ENCODE data around the gene WDR17. TPM values are rescaled to one million over a fixed set of nuclear protein-coding genes. Genes with fewer than 3 reads are reported as not detected.
A peak's percentile ranks its signal among the peaks of the same experiment; 100 is the strongest.

The WDR17 gene
- total RNA-seq, 2 donors from 2014 or later, result 3.5 to 7.3 TPM

GRCh38 chr4:176053785-176054184, 11.9 kb upstream of the WDR17 start:
- H3K9ac ChIP-seq (ENCODE audit: extremely low read depth, low read length, poor library complexity, severe bottlenecking), result no peak overlapping the region
- no peaks in the 10 kb centered on the region for H3K4me1 ChIP-seq (ENCODE audit: control insufficient read depth, insufficient read depth, low read length)
- no peak overlapping the region for H3K4me3 ChIP-seq (ENCODE audit: low read length)
- Mint-ChIP-seq H3K4me3 (no peak overlapping the region), H3K36me3 (ENCODE audit: low read depth) (no peaks in the 10 kb centered on the region), H3K27me3 (ENCODE audit: insufficient read depth) (no peaks in the 10 kb centered on the region), H3K27ac (no peak overlapping the region), H3K9me3 (no peaks in the 10 kb centered on the region), H3K4me1 (no peaks in the 10 kb centered on the region)
- 80 to 94% methylated on average over 1 to 2 of the region's 2 CpGs for WGBS, 2 experiments (ENCODE audit: insufficient coverage in 1 of 2, insufficient read length in 1 of 2)
- DNase-seq, result no peak
- H3K27ac ChIP-seq (ENCODE audit: low read depth, low read length), result no peak overlapping the region
- H3K9me3 ChIP-seq (ENCODE audit: control insufficient read depth, low read length), result no peaks in the 10 kb centered on the region
- H3K27me3 ChIP-seq (ENCODE audit: control insufficient read depth, insufficient read depth, low read length, poor library complexity, severe bottlenecking), result no peaks in the 10 kb centered on the region
- no peak for TF ChIP-seq CTCF (conservative IDR thresholded peaks at IDR 0.05)
- no peaks in the 10 kb centered on the region for H3K36me3 ChIP-seq (ENCODE audit: control insufficient read depth, insufficient read depth, low read length)

GRCh38 chr4:176054942-176055341, 10.7 kb upstream of the WDR17 start:
- Mint-ChIP-seq H3K4me1 (no peaks in the 10 kb centered on the region), H3K27me3 (ENCODE audit: insufficient read depth) (no peaks in the 10 kb centered on the region), H3K27ac (no peak overlapping the region), H3K9me3 (peaks cover 1% of the 10 kb centered on the region), H3K4me3 (no peak overlapping the region), H3K36me3 (ENCODE audit: low read depth) (no peaks in the 10 kb centered on the region)
- no CpG with 5 or more reads among the region's 2 CpGs for WGBS, 2 experiments (ENCODE audit: insufficient coverage in 1 of 2, insufficient read length in 1 of 2)
- peak; percentile 59 for TF ChIP-seq CTCF (conservative IDR thresholded peaks at IDR 0.05)
- H3K4me1 ChIP-seq (ENCODE audit: control insufficient read depth, insufficient read depth, low read length), result no peaks in the 10 kb centered on the region
- no peak for DNase-seq
- no peak overlapping the region for H3K9ac ChIP-seq (ENCODE audit: extremely low read depth, low read length, poor library complexity, severe bottlenecking)
- no peaks in the 10 kb centered on the region for H3K36me3 ChIP-seq (ENCODE audit: control insufficient read depth, insufficient read depth, low read length)
- no peaks in the 10 kb centered on the region for H3K9me3 ChIP-seq (ENCODE audit: control insufficient read depth, low read length)
- H3K4me3 ChIP-seq (ENCODE audit: low read length), result no peak overlapping the region
- no peaks in the 10 kb centered on the region for H3K27me3 ChIP-seq (ENCODE audit: control insufficient read depth, insufficient read depth, low read length, poor library complexity, severe bottlenecking)
- H3K27ac ChIP-seq (ENCODE audit: low read depth, low read length), result no peak overlapping the region

GRCh38 chr4:176063718-176064117, 1.9 kb upstream of the WDR17 start:
- no peak overlapping the region for H3K4me3 Mint-ChIP-seq
- H3K9me3 ChIP-seq (ENCODE audit: control insufficient read depth, low read length), result no peaks in the 10 kb centered on the region

More at GRCh38 chr4:176063718-176064117, 1.9 kb upstream of the WDR17 start:
- no peak overlapping the region for H3K4me3 ChIP-seq (ENCODE audit: low read length)
- no peaks in the 10 kb centered on the region for H3K27me3 ChIP-seq (ENCODE audit: control insufficient read depth, insufficient read depth, low read length, poor library complexity, severe bottlenecking)
- no peak overlapping the region for H3K9ac ChIP-seq (ENCODE audit: extremely low read depth, low read length, poor library complexity, severe bottlenecking)
- 94 to 97% methylated on average over 19 to 20 of the region's 20 CpGs for whole genome bisulfite sequencing, 2 experiments (ENCODE audit: insufficient coverage in 1 of 2, insufficient read length in 1 of 2)
- Mint-ChIP-seq H3K36me3 (ENCODE audit: low read depth) (no peaks in the 10 kb centered on the region), H3K27me3 (ENCODE audit: insufficient read depth) (peaks cover 2% of the 10 kb centered on the region), H3K4me1 (peaks cover 5% of the 10 kb centered on the region), H3K9me3 (peaks cover 1% of the 10 kb centered on the region), H3K27ac (no peak overlapping the region)
- H3K4me1 ChIP-seq (ENCODE audit: control insufficient read depth, insufficient read depth, low read length), result no peaks in the 10 kb centered on the region
- TF ChIP-seq CTCF (conservative IDR thresholded peaks at IDR 0.05), result no peak
- H3K36me3 ChIP-seq (ENCODE audit: control insufficient read depth, insufficient read depth, low read length), result no peaks in the 10 kb centered on the region
- DNase-seq, result no peak
- no peak overlapping the region for H3K27ac ChIP-seq (ENCODE audit: low read depth, low read length)

Data from endodermal cell (in vitro differentiated cells).